ENCODE measurements around the gene VPS13D. TPM values are rescaled to one million over a fixed set of nuclear protein-coding genes. Genes with fewer than 3 reads are reported as not detected.

The VPS13D gene
- total and polyA plus RNA-seq, 2 experiments from 2014 or later, result 10.7 to 34.9 TPM

GRCh38 chr1:12249181-12249580 is 19.4 kb downstream of the VPS13D start (continued):
- no peak for TF ChIP-seq ZNF462 (CRISPR knock-in tag; IDR thresholded peaks at IDR 0.05)
- no peak for TF ChIP-seq ZNF114 (CRISPR knock-in tag; IDR thresholded peaks at IDR 0.05)
- TF ChIP-seq ZNF331 (CRISPR knock-in tag; IDR thresholded peaks at IDR 0.05; ENCODE audit: low read depth), result no peak
- no peak for TF ChIP-seq CTCF (conservative IDR thresholded peaks at IDR 0.05; ENCODE audit: low read depth in 2 of 2)

DNA sequence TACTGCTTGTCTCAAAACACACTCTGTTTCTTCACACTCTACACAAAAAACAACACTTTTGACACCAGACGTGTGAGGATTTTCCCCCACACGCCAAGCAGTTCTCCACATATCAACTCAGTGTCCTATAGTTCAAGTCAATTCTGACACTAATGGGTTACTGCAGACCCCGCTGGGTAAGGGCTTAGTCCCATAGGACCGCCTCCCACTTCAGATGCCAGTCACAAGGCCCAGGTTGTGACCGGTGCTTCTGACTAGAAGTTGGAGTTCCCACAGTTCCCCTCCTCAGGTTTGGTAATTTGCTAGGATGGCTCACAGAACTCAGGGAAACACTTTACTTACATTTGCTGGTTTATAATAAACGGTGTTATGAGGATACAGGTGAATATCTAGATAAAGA is 19.9 kb downstream of the VPS13D start:
- H3K36me3 Mint-ChIP-seq (ENCODE audit: low read depth), result peaks cover 39% of the 10 kb centered on the region
- peak overlapping the region; percentile 30; the same call in 1 of the 2 replicates for H3K27ac ChIP-seq (ENCODE audit: low read depth)
- H3K27ac Mint-ChIP-seq, result peak overlapping the region; percentile 95
- TF ChIP-seq EZH2phosphoT487 (IDR thresholded peaks at IDR 0.05; ENCODE audit: unreplicated experiment), result no peak
- no peak for TF ChIP-seq CTCF (conservative IDR thresholded peaks at IDR 0.05; ENCODE audit: low read depth in 2 of 2)
- no peak for TF ChIP-seq EZH2 (IDR thresholded peaks at IDR 0.05; ENCODE audit: low read depth, unreplicated experiment)

More for the DNA sequence above, 19.9 kb downstream of the VPS13D start:
- H4K20me1 ChIP-seq (replicated peaks; ENCODE audit: insufficient read depth), result 0 out of 2 replicates have a peak, but pooled peaks cover 4% of the 10 kb centered on the region
- no peak overlapping the region for H2AFZ ChIP-seq
- peak overlapping the region; percentile 30 for H3K4me2 ChIP-seq
- H3F3A ChIP-seq (replicated peaks; ENCODE audit: low read depth), result no peaks in the 10 kb centered on the region
- H3K27me3 ChIP-seq (ENCODE audit: insufficient read depth), result no peaks in the 10 kb centered on the region
- no peaks in the 10 kb centered on the region for H3K9me2 ChIP-seq (ENCODE audit: insufficient read depth)
- Mint-ChIP-seq H3K9me3 (no peaks in the 10 kb centered on the region), H3K27me3 (ENCODE audit: insufficient read depth, low read depth, poor library complexity) (peaks cover 8% of the 10 kb centered on the region), H3K4me3 (no peak overlapping the region), H3K4me1 (peaks cover 16% of the 10 kb centered on the region)
- DNase-seq (ENCODE audit: low spot score), result peak; percentile 22
- no peaks in the 10 kb centered on the region for H3K79me2 ChIP-seq (replicated peaks; ENCODE audit: insufficient read depth)
- peaks cover 19% of the 10 kb centered on the region for H3K4me1 ChIP-seq (ENCODE audit: insufficient read depth)
- H3K36me3 ChIP-seq (ENCODE audit: insufficient read depth), result peaks cover 9% of the 10 kb centered on the region
- peak; percentile 67 for ATAC-seq
- H3K4me3 ChIP-seq, result no peak overlapping the region

All from GM23338 (cell line).